GM21786 (cell line): ENCODE results near the gene PM20D2.

Experiments
- ATAC-seq: cut with Tn5 transposase; IDR thresholded peaks from one replicate; pipeline ENCODE4 v1.9.1; 2021; ENCODE audit not compliant: unreplicated experiment

The PM20D2 gene

DNA sequence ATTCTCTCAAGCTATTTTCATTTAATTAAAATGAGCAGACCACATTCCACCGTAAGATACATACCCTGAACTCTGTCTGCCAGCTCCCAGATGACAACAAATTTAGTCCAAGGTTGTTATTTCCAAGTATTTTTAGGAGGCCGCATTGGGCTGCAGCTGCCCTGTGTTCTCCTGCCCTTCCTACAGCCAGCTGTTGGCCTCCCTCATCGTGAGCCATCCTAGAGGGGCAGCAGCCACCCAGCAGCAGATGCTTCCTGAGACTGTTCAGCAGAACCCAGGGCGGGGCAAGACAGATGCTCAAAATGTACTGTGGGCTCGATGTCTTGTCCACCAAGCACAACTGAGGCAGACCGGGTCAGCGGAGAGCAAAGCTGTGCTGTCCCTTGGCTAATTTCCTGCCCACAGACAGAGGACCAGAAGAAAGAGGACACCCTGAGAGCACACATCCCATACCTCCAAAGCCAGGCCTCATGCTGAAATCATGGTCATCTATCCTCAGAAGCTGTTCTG is 54.9 kb downstream of the PM20D2 start:
- ATAC-seq, result no peak

GRCh38 chr6:89204096-89204495 is 58.2 kb downstream of the PM20D2 start:
- ATAC-seq, result no peak

DNA sequence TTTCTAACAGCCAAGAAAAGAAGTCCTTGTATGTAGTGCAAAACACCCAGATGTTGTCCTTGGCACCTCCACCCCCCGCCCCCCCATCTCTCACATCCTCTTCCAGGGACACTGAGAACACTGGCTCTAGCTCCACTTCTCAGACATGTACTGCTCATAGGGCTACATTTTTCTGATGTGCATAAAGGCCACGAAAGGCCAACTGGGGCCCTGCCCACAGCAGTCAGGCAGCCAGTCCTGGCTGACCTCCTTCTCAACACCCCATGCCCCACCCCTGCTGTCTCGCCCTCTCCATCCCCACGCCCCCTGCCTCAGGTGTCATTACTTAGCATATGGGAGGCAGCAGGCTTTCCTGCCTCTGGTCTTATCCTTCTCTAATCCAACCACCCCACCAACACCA is 60.0 kb downstream of the PM20D2 start:
- no peak for ATAC-seq

GRCh38 chr6:89208551-89208950 is 62.7 kb downstream of the PM20D2 start:
- no peak for ATAC-seq

GRCh38 chr6:89209457-89209856 is 63.6 kb downstream of the PM20D2 start:
- ATAC-seq, result no peak

GRCh38 chr6:89212472-89212871 is 66.6 kb downstream of the PM20D2 start:
- ATAC-seq, result no peak

DNA sequence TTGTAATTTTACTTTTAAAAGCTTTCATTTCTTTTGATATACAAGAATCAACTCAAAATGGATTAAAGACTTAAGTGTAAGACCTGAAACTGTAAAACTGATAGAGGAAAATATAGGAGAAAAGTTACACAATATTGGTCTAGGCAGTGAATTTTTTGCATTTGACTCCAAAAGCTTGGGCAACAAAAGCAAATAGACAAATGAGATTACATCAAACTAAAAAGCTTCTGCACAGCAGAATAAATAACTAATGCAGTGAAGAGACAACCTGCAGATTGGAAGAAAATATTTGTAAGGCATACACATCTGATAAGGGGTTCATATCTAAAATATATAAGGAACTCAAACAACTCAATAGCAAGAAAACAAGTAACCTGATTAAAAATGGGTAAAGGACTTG is 68.3 kb downstream of the PM20D2 start:
- no peak for ATAC-seq
